NCI-H1092 (cell line): ENCODE data around the gene PRDM2.

Experiments
- DNase-seq: peaks from one replicate; lab custom pipeline; 2025; lab: John Stamatoyannopoulos, UW

Gene PRDM2

DNA sequence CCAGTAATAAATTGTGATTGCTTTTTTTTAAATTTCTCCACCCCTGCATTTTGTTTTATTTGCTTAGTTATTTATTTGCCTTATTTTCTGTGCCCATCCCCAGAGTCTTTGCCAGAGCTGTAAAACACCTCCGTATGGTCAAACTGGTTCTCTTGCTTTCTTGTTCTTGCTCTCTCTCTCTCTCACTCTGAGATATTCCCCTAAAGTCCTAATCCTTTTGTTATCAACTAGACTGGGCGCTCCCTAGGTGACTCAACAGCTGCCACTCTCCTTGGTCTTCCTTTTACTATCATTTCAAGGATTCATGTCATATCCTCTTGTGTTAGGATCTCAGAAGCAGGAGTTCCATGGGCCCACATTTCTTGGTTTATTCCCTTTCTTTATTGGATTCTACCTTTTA is 160.0 kb downstream of the PRDM2 start:
- DNase-seq = no peak

DNA sequence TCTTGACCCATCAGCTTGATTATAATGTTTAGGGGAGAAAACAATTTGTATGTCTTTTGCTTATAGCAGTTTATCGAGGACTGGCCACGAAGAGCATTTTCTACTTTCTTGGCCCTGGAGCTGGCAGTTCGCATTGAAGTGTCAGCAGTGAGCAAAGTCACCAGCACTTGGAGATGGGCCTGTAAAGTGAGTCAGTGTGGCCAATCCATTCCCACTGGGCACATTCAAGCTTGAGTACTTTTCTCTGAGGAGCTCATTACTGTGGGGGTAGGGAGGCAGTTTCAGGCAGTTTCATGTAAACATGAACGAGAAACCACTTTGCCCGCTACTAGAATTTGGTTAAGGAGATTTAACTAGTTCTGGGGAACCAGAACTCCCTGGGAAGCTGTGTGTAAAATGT is 164.8 kb downstream of the PRDM2 start:
- DNase-seq = no peak

GRCh38 chr1:13865851-13866250 is 165.9 kb downstream of the PRDM2 start:
- no peak for DNase-seq

GRCh38 chr1:13867603-13868002 is 167.6 kb downstream of the PRDM2 start:
- no peak for DNase-seq

GRCh38 chr1:13869172-13869797 is 169.3 kb downstream of the PRDM2 start:
- DNase-seq = no peak

- DNase-seq = no peak
These were observed 171.4 kb downstream of the PRDM2 start for GRCh38 chr1:13871413-13871812.

- no peak for DNase-seq
These were observed 171.9 kb downstream of the PRDM2 start for GRCh38 chr1:13871886-13872285.

GRCh38 chr1:13873032-13873431 is 173.0 kb downstream of the PRDM2 start:
- no peak for DNase-seq
